Measurements from ENCODE around the gene SAXO1. TPM values are rescaled to one million over a fixed set of nuclear protein-coding genes. Genes with fewer than 3 reads are reported as not detected.
A peak's percentile ranks its signal among the peaks of the same experiment; 100 is the strongest.

Gene SAXO1
- total RNA-seq, 1 donor from 2014 or later: not detected

DNA sequence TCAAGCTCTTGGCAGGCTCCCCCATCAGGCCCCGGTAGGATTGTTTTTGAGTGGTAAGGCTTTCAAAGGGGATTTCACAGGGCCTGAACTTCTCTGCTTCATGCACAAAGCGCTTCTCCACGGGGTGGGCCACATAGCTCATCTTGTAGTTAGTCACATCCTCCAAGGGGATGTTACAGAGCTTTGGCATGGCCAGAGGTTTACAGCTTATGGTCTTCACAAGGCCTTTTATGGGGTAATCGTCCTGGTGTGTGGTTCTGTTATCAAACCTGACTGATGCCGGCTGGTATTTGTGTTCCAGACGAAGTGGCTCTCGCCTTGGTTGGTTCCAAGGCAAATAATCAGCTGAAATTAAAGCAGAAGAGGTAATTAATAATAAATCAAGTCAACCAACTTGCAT lies 104.3 kb downstream of the SAXO1 start:
- Mint-ChIP-seq H3K4me3 (ENCODE audit: unreplicated experiment) (no peak overlapping the region), H3K9me3 (ENCODE audit: unreplicated experiment) (peaks cover 3% of the 10 kb centered on the region), H3K27me3 (ENCODE audit: low read depth, unreplicated experiment) (no peaks in the 10 kb centered on the region), H3K36me3 (ENCODE audit: low read depth, unreplicated experiment) (no peaks in the 10 kb centered on the region), H3K27ac (ENCODE audit: unreplicated experiment) (no peak overlapping the region), H3K4me1 (ENCODE audit: low read depth, unreplicated experiment) (no peaks in the 10 kb centered on the region)
- peak overlapping the region; percentile 19 for H3K4me2 ChIP-seq (ENCODE audit: low read length)
- no peaks in the 10 kb centered on the region for H3K27me3 ChIP-seq (ENCODE audit: insufficient read depth, low read length)
- H3K27ac ChIP-seq (ENCODE audit: low read depth, low read length): peak overlapping the region; percentile 13
- peaks cover 7% of the 10 kb centered on the region for H3K4me1 ChIP-seq (ENCODE audit: insufficient read depth, low read length)
- FAIRE-seq (no peak), DNase-seq (ENCODE audit: low read depth) (peak; percentile 78)
- no peaks in the 10 kb centered on the region for H3K36me3 ChIP-seq (ENCODE audit: insufficient read depth, low read length)
- H3K9me3 ChIP-seq (ENCODE audit: insufficient read depth, low read depth, low read length): no peaks in the 10 kb centered on the region
- TF ChIP-seq, protein P1, sequence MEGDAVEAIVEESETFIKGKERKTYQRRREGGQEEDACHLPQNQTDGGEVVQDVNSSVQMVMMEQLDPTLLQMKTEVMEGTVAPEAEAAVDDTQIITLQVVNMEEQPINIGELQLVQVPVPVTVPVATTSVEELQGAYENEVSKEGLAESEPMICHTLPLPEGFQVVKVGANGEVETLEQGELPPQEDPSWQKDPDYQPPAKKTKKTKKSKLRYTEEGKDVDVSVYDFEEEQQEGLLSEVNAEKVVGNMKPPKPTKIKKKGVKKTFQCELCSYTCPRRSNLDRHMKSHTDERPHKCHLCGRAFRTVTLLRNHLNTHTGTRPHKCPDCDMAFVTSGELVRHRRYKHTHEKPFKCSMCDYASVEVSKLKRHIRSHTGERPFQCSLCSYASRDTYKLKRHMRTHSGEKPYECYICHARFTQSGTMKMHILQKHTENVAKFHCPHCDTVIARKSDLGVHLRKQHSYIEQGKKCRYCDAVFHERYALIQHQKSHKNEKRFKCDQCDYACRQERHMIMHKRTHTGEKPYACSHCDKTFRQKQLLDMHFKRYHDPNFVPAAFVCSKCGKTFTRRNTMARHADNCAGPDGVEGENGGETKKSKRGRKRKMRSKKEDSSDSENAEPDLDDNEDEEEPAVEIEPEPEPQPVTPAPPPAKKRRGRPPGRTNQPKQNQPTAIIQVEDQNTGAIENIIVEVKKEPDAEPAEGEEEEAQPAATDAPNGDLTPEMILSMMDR (IDR thresholded peaks at IDR 0.05; ENCODE audit: insufficient read depth, low read depth, low read length): no peak
- no peak for TF ChIP-seq EZH2 (IDR thresholded peaks at IDR 0.05; ENCODE audit: insufficient read depth, low read length)
- no peak overlapping the region for H3K4me3 ChIP-seq (ENCODE audit: insufficient read depth, low read depth, low read length)
- no peaks in the 10 kb centered on the region for H3K79me2 ChIP-seq (ENCODE audit: insufficient read depth, low read length)
- peak overlapping the region; percentile 45 for H2AFZ ChIP-seq (ENCODE audit: low read depth, low read length)
- no peak overlapping the region for H3K9ac ChIP-seq (ENCODE audit: low read length)
- no peaks in the 10 kb centered on the region for H4K20me1 ChIP-seq (ENCODE audit: insufficient read depth, low read length)

DNA sequence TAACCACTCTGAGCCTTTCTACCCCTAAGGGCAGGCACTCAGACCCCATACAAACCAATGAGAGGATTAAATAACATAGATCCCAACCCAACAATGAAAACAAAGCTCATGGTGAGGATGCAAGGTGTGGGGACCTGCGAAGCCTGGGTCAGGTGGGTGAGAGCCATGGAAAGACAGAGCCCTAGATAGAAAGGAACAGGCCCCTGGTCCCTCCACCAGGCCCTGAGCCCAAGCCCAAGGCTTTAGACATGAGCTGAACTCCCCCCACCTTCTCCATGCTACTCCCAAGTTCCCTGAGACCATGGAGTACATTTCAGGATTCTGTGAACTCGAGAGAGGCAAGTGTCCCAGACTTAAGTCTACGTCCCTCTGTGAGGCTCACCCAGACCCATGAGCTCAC lies 106.5 kb downstream of the SAXO1 start:
- H2AFZ ChIP-seq (ENCODE audit: low read depth, low read length): no peak overlapping the region
- peaks cover 3% of the 10 kb centered on the region for H3K9me3 Mint-ChIP-seq (ENCODE audit: unreplicated experiment)
- no peak overlapping the region for H3K4me3 ChIP-seq (ENCODE audit: insufficient read depth, low read depth, low read length)
- H3K9me3 ChIP-seq (ENCODE audit: insufficient read depth, low read depth, low read length): no peaks in the 10 kb centered on the region
- H3K79me2 ChIP-seq (ENCODE audit: insufficient read depth, low read length): no peaks in the 10 kb centered on the region
- H3K36me3 Mint-ChIP-seq (ENCODE audit: low read depth, unreplicated experiment): no peaks in the 10 kb centered on the region
- no peaks in the 10 kb centered on the region for H3K36me3 ChIP-seq (ENCODE audit: insufficient read depth, low read length)
- FAIRE-seq (no peak), DNase-seq (ENCODE audit: low read depth) (no peak)
- no peaks in the 10 kb centered on the region for H3K27me3 ChIP-seq (ENCODE audit: insufficient read depth, low read length)
- H3K4me1 Mint-ChIP-seq (ENCODE audit: low read depth, unreplicated experiment): no peaks in the 10 kb centered on the region
- H3K4me3 Mint-ChIP-seq (ENCODE audit: unreplicated experiment): no peak overlapping the region
- no peak overlapping the region for H3K27ac ChIP-seq (ENCODE audit: low read depth, low read length)
- H3K9ac ChIP-seq (ENCODE audit: low read length): no peak overlapping the region
- TF ChIP-seq, protein P1 (IDR thresholded peaks at IDR 0.05; ENCODE audit: insufficient read depth, low read depth, low read length): no peak
- TF ChIP-seq EZH2 (IDR thresholded peaks at IDR 0.05; ENCODE audit: insufficient read depth, low read length): no peak
- no peaks in the 10 kb centered on the region for H3K27me3 Mint-ChIP-seq (ENCODE audit: low read depth, unreplicated experiment)
- no peak overlapping the region for H3K4me2 ChIP-seq (ENCODE audit: low read length)
- H3K27ac Mint-ChIP-seq (ENCODE audit: unreplicated experiment): no peak overlapping the region
- H3K4me1 ChIP-seq (ENCODE audit: insufficient read depth, low read length): peaks cover 7% of the 10 kb centered on the region
- H4K20me1 ChIP-seq (ENCODE audit: insufficient read depth, low read length): no peaks in the 10 kb centered on the region

DNA sequence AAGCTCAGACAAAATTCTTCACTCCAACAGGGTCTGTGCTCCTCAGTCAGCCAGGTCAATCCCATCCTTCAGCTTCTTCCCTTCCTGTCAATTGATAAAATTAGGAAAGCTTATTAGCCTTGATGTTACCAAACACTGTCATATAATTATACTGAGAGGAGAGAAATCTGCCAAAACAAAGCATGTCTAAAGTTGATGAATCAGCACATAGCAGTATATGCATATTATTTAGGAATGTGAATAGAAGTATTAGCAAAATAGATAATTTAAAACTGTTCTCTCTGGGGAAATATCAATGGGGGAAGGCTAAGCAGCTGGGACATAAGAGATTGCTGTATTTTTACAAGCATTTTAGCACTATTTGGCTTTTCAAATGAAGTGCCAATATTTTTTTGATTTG lies 107.1 kb downstream of the SAXO1 start:
- DNase-seq (ENCODE audit: low read depth) (no peak), FAIRE-seq (no peak)
- Histone ChIP-seq H3K27ac (ENCODE audit: low read depth, low read length) (no peak overlapping the region), H3K79me2 (ENCODE audit: insufficient read depth, low read length) (no peaks in the 10 kb centered on the region), H3K9ac (ENCODE audit: low read length) (no peak overlapping the region), H3K4me3 (ENCODE audit: insufficient read depth, low read depth, low read length) (no peak overlapping the region), H4K20me1 (ENCODE audit: insufficient read depth, low read length) (no peaks in the 10 kb centered on the region), H3K9me3 (ENCODE audit: insufficient read depth, low read depth, low read length) (no peaks in the 10 kb centered on the region), H3K4me1 (ENCODE audit: insufficient read depth, low read length) (peaks cover 7% of the 10 kb centered on the region), H3K36me3 (ENCODE audit: insufficient read depth, low read length) (no peaks in the 10 kb centered on the region), H3K27me3 (ENCODE audit: insufficient read depth, low read length) (no peaks in the 10 kb centered on the region), H3K4me2 (ENCODE audit: low read length) (no peak overlapping the region), H2AFZ (ENCODE audit: low read depth, low read length) (no peak overlapping the region)
- Mint-ChIP-seq H3K27ac (ENCODE audit: unreplicated experiment) (no peak overlapping the region), H3K9me3 (ENCODE audit: unreplicated experiment) (peaks cover 3% of the 10 kb centered on the region), H3K36me3 (ENCODE audit: low read depth, unreplicated experiment) (no peaks in the 10 kb centered on the region), H3K4me1 (ENCODE audit: low read depth, unreplicated experiment) (no peaks in the 10 kb centered on the region), H3K4me3 (ENCODE audit: unreplicated experiment) (no peak overlapping the region), H3K27me3 (ENCODE audit: low read depth, unreplicated experiment) (no peaks in the 10 kb centered on the region)
- TF ChIP-seq, protein P1 (IDR thresholded peaks at IDR 0.05; ENCODE audit: insufficient read depth, low read depth, low read length): no peak
- TF ChIP-seq EZH2 (IDR thresholded peaks at IDR 0.05; ENCODE audit: insufficient read depth, low read length): no peak
